PC-3 (cell line): ENCODE data around the gene MPC1. TPM values are rescaled to one million over a fixed set of nuclear protein-coding genes. Genes with fewer than 3 reads are reported as not detected.

Experiments used
- ATAC-seq: fragments of 200-7000 bp; cut with Tn5 transposase; 2 replicates; pipeline ENCODE4 v1.9.1; 2020; ENCODE audit warnings: mild to moderate bottlenecking, moderate library complexity
- BruUV-seq: library from RNA; stranded (reverse); fragments of 400-500 nt; replicated peaks from 2 replicates; lab custom pipeline; 2021; lab: Mats Ljungman, UMichigan
- CTCF ChIA-PET: fragments of 300-600 bp; sonication (Branson Sonifier 250); formaldehyde crosslinking; loops from one replicate; lab custom pipeline; 2022; ENCODE audit warnings: antibody characterized with exemption; lab: Charles Lee
- POLR2A ChIA-PET: fragments of 300-600 bp; sonication (Branson Sonifier 250); formaldehyde crosslinking; loops from one replicate; lab custom pipeline; 2022; ENCODE audit warnings: antibody characterized with exemption; ENCODE audit not compliant: unreplicated experiment; lab: Charles Lee
- DNase-seq: peaks from one replicate; pipeline ENCODE4 v3.0.0-alpha.2; 2015
- H2AFZ ChIP-seq: fragments of 300-600 bp; sonication (generic); 2 replicates; pipeline ENCODE4 v1.6.0; 2016; ENCODE audit warnings: antibody characterized with exemption, low read length
- H3F3A ChIP-seq: fragments of 300-600 bp; sonication (generic); one replicate; pipeline ENCODE4 v1.6.0; 2017; ENCODE audit warnings: antibody characterized with exemption, low read length, control low read depth, mild to moderate bottlenecking; ENCODE audit not compliant: unreplicated experiment
- H3K27ac ChIP-seq: fragments of 300-600 bp; sonication (generic); 2 replicates; pipeline ENCODE4 v1.5.1; 2016; ENCODE audit warnings: mild to moderate bottlenecking, low read length
- H3K27me3 ChIP-seq: fragments of 300-600 bp; sonication (generic); 2 replicates; pipeline ENCODE4 v1.6.1; 2016; ENCODE audit warnings: low read length, mixed read lengths
- H3K36me3 ChIP-seq: fragments of 300-600 bp; sonication (generic); 2 replicates; pipeline ENCODE4 v1.6.1; 2016; ENCODE audit warnings: low read depth, mixed run types, low read length, mixed read lengths
- H3K4me1 ChIP-seq: fragments of 300-600 bp; sonication (generic); 2 replicates; pipeline ENCODE4 v1.5.1; 2016; ENCODE audit warnings: low read length; ENCODE audit not compliant: insufficient read depth
- H3K4me2 ChIP-seq: fragments of 300-600 bp; sonication (generic); 2 replicates; pipeline ENCODE4 v1.6.0; 2016; ENCODE audit warnings: low read length
- H3K4me3 ChIP-seq: fragments of 300-600 bp; sonication (generic); 2 replicates; pipeline ENCODE4 v1.5.1; 2016; ENCODE audit warnings: mild to moderate bottlenecking, low read length, mixed read lengths
- H3K79me2 ChIP-seq: fragments of 300-600 bp; sonication (generic); 2 replicates; pipeline ENCODE4 v1.6.1; 2017; ENCODE audit warnings: low read length, mixed read lengths
- H3K9ac ChIP-seq: fragments of 300-600 bp; sonication (generic); 2 replicates; pipeline ENCODE4 v1.6.0; 2016; ENCODE audit warnings: mild to moderate bottlenecking, low read length
- H3K9me2 ChIP-seq: fragments of 300-600 bp; sonication (generic); replicated peaks from 2 replicates; pipeline ENCODE4 v1.6.1; 2016; ENCODE audit warnings: mixed run types, low read length, mixed read lengths
- H3K9me3 ChIP-seq: fragments of 300-600 bp; sonication (generic); 2 replicates; pipeline ENCODE4 v1.6.1; 2016; ENCODE audit warnings: low read length, mixed read lengths
- H4K20me1 ChIP-seq: fragments of 300-600 bp; sonication (generic); 2 replicates; pipeline ENCODE4 v1.6.1; 2016; ENCODE audit warnings: low read length, mixed read lengths
- EZH2 ChIP-seq: fragments of 300-600 bp; sonication (generic); IDR thresholded peaks from one replicate; pipeline ENCODE4 v1.6.1; 2017; ENCODE audit warnings: antibody characterized with exemption, mild to moderate bottlenecking, low read length; ENCODE audit not compliant: unreplicated experiment
- EZH2phosphoT487 ChIP-seq: fragments of 300-600 bp; sonication (generic); IDR thresholded peaks from 2 replicates; pipeline ENCODE4 v1.6.1; 2018; ENCODE audit warnings: mild to moderate bottlenecking, antibody characterized with exemption, low read length, borderline replicate concordance
- intact Hi-C: fragments of 100-400 bp; cut with micrococcal nuclease; formaldehyde crosslinking; loops from 2 replicates; pipeline ENCODE4 v1.9.0; 2023
- total RNA-seq: library from RNA; depleted of rRNA; stranded (reverse); fragments of >200 nt; gene quantifications from 2 replicates; pipeline ENCODE4 v1.2.3, GENCODE V29; 2014
- TF ChIP-seq, protein P1 (sequence below): fragments of 300-600 bp; sonication (generic); conservative IDR thresholded peaks from 2 replicates; pipeline ENCODE4 v1.5.1; 2017; ENCODE audit warnings: antibody characterized with exemption, low read depth, mild to moderate bottlenecking, low read length

Gene MPC1
- total RNA-seq, 1 experiment from 2014 or later: 26.7 TPM

DNA sequence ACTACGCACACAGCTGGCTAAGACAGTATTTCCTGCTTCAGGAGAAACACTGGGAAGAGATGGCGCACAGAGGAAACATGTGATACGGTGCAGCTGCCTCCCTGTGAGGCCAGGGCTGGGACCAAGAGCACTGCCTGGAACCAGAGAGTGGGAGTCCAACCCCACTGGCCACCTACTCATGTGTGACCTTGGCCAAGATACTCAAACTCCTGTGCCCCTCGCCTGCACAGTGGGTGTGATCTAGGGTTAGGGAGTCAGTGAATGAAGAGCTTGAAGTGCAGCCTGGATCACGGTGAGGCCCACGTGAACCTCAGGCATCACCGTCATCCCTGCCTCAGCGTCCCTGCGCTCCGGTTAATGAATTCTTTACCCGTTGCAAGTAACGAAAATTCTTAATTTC lies 41.7 kb upstream of the MPC1 start:
- H3K36me3 ChIP-seq: no peaks in the 10 kb centered on the region
- no TSS peak for BruUV-seq
- no peak overlapping the region for H3K4me2 ChIP-seq
- H3K27ac ChIP-seq: no peak overlapping the region
- no peak overlapping the region for H3K9ac ChIP-seq
- no peak overlapping the region for H2AFZ ChIP-seq
- ATAC-seq (no peak), DNase-seq (no peak)
- peaks cover 10% of the 10 kb centered on the region; the same call in 1 of the 2 replicates for H3K4me1 ChIP-seq
- no peak for TF ChIP-seq EZH2phosphoT487
- TF ChIP-seq, protein P1, sequence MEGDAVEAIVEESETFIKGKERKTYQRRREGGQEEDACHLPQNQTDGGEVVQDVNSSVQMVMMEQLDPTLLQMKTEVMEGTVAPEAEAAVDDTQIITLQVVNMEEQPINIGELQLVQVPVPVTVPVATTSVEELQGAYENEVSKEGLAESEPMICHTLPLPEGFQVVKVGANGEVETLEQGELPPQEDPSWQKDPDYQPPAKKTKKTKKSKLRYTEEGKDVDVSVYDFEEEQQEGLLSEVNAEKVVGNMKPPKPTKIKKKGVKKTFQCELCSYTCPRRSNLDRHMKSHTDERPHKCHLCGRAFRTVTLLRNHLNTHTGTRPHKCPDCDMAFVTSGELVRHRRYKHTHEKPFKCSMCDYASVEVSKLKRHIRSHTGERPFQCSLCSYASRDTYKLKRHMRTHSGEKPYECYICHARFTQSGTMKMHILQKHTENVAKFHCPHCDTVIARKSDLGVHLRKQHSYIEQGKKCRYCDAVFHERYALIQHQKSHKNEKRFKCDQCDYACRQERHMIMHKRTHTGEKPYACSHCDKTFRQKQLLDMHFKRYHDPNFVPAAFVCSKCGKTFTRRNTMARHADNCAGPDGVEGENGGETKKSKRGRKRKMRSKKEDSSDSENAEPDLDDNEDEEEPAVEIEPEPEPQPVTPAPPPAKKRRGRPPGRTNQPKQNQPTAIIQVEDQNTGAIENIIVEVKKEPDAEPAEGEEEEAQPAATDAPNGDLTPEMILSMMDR: no peak
- no peak for TF ChIP-seq EZH2
- H3F3A ChIP-seq: no peaks in the 10 kb centered on the region
- no peaks in the 10 kb centered on the region for H3K27me3 ChIP-seq
- no peaks in the 10 kb centered on the region for H4K20me1 ChIP-seq
- no peaks in the 10 kb centered on the region for H3K9me2 ChIP-seq
- no peaks in the 10 kb centered on the region for H3K9me3 ChIP-seq
- POLR2A ChIA-PET: no interaction called here
- intact Hi-C loops: no loop called here
- no peaks in the 10 kb centered on the region for H3K79me2 ChIP-seq
- CTCF ChIA-PET: no interaction called here
- H3K4me3 ChIP-seq: no peak overlapping the region

- H3K4me1 ChIP-seq: peaks cover 10% of the 10 kb centered on the region; the same call in 1 of the 2 replicates
- ChIA-PET CTCF (no interaction called here), POLR2A (no interaction called here)
- TF ChIP-seq EZH2: no peak
- TF ChIP-seq, protein P1: no peak
- H3K4me3 ChIP-seq: no peak overlapping the region
- no TSS peak for BruUV-seq
- H4K20me1 ChIP-seq: no peaks in the 10 kb centered on the region
- no peak overlapping the region for H3K9ac ChIP-seq
- ATAC-seq (no peak), DNase-seq (no peak)
- intact Hi-C loops: no loop called here
- H3K27ac ChIP-seq: no peak overlapping the region
- H2AFZ ChIP-seq: no peak overlapping the region
- H3K4me2 ChIP-seq: no peak overlapping the region
- H3K9me3 ChIP-seq: no peaks in the 10 kb centered on the region
- no peaks in the 10 kb centered on the region for H3K36me3 ChIP-seq
- H3K79me2 ChIP-seq: no peaks in the 10 kb centered on the region
- H3K9me2 ChIP-seq: no peaks in the 10 kb centered on the region
- no peaks in the 10 kb centered on the region for H3F3A ChIP-seq
- H3K27me3 ChIP-seq: no peaks in the 10 kb centered on the region
Observed at GRCh38 chr6:166423781-166424180, 41.0 kb upstream of the MPC1 start.

DNA sequence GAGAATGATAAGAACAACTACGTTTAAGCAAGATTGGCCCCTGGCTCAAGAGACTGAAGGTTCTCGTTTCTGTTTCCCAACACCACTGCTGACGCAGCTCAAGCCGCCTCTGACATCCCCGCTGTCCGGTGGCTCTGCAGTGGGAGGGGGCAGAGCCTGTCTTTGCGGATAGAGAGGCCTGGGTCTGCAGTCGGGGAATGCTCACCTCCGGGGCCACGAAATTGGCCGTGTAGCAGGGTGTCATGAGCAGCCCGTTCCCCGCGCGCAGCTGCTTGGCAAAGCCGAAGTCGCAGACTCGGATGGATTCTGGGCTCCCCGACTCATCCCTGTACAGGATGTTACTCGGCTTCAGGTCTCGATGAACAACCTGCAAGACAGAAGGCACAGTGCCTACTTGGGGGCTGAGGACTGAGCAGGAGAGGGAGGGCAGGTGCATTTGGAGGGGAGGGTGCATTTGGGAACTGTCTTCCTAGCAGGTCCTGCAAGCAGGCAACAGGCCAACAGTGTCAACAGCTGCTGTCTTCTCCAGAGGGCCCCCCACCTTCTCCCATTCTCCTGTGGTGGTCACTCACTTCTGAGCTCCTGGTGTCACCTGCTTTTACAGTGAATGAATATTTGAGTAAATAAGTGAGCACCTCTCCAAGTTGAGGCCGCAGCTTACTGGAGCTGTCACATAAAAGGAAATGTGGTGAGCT lies 40.5 kb upstream of the MPC1 start:
- Histone ChIP-seq H3K27me3 (no peaks in the 10 kb centered on the region), H3K4me1 (peaks cover 10% of the 10 kb centered on the region; the same call in 1 of the 2 replicates), H3K4me3 (no peak overlapping the region), H4K20me1 (no peaks in the 10 kb centered on the region), H3K4me2 (no peak overlapping the region), H3K36me3 (no peaks in the 10 kb centered on the region), H2AFZ (no peak overlapping the region), H3F3A (no peaks in the 10 kb centered on the region), H3K27ac (no peak overlapping the region), H3K79me2 (no peaks in the 10 kb centered on the region), H3K9me3 (no peaks in the 10 kb centered on the region), H3K9ac (no peak overlapping the region), H3K9me2 (no peaks in the 10 kb centered on the region)
- ChIA-PET POLR2A (no interaction called here), CTCF (no interaction called here)
- no peak for TF ChIP-seq EZH2
- TF ChIP-seq, protein P1: no peak
- TF ChIP-seq EZH2phosphoT487: no peak
- intact Hi-C loops: no loop called here
- no TSS peak for BruUV-seq
- no peak for ATAC-seq
- no peak for DNase-seq
